ENCODE measurements around the gene SLC39A7. TPM values are rescaled to one million over a fixed set of nuclear protein-coding genes. Genes with fewer than 3 reads are reported as not detected.

Gene SLC39A7
- total RNA-seq, 1 experiment from 2014 or later, result 128 TPM

DNA sequence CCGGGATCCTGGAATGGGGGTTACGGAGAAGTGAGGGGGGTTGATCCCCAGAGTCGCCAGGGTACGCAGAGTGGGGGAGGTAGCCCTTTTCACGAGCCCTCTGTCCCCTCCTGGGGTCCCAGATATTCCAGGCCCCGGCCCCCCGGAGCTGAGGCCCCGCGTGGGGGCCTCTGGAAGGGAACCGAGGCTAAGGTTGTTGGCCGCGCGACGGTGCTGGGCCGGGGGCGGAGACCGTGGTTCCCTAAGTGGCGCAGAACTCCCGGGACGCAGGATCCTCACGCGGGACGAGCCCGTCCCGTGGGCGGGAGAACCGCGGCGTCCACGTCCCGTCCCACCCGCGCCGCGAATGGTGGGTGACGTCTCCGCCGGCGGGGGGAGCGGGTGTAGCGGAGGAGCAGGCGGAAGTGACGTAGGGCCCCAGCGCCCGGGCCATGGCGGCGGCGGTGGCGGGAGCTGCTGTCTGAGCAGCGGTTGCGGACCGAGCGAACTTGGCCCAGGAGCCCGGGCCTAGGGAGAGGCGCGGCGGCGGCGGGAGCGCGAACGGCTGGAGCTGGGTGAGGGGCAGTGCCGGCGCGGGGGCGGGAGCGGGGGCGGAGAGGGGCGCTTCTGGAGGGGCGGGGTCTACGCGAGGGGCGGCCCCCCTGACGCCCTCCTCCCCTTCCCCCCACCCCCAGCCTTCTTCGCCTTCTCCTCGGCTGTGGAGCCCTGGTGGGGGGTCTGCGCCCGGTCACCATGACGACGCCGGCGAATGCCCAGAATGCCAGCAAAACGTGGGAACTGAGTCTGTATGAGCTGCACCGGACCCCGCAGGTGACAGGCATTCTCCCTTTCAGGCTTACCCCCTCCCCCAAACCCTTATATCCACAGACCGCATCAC lies 7.7 kb downstream of the SLC39A7 start, which contains the start of gene RING1:
TSS of gene RING1 (plus strand) at position 410 of the 877 bp plus-strand sequence. CDS start at position 733, 323 bp downstream.
- H3K36me3 ChIP-seq (ENCODE audit: low read depth, low read length), result peaks cover 6% of the 10 kb centered on the region
- intact Hi-C loops (cut with micrococcal nuclease), result loop anchor here (10.0 kb wide), 2 partner anchors 66 to 206 kb away; partner anchors contain the start of genes B3GALT4, CUTA, PHF1 and RPS18
- peaks cover 40% of the 10 kb centered on the region for H3K4me1 ChIP-seq (ENCODE audit: insufficient read depth, low read length)
- TF ChIP-seq EZH2 (IDR thresholded peaks at IDR 0.05; ENCODE audit: low read length, unreplicated experiment) (no peak), EZH2phosphoT487 (IDR thresholded peaks at IDR 0.05; ENCODE audit: borderline replicate concordance, low read length) (no peak)
- TF ChIP-seq, protein P1, sequence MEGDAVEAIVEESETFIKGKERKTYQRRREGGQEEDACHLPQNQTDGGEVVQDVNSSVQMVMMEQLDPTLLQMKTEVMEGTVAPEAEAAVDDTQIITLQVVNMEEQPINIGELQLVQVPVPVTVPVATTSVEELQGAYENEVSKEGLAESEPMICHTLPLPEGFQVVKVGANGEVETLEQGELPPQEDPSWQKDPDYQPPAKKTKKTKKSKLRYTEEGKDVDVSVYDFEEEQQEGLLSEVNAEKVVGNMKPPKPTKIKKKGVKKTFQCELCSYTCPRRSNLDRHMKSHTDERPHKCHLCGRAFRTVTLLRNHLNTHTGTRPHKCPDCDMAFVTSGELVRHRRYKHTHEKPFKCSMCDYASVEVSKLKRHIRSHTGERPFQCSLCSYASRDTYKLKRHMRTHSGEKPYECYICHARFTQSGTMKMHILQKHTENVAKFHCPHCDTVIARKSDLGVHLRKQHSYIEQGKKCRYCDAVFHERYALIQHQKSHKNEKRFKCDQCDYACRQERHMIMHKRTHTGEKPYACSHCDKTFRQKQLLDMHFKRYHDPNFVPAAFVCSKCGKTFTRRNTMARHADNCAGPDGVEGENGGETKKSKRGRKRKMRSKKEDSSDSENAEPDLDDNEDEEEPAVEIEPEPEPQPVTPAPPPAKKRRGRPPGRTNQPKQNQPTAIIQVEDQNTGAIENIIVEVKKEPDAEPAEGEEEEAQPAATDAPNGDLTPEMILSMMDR (conservative IDR thresholded peaks at IDR 0.05; ENCODE audit: low read depth, low read length), result no peak
- peak; percentile 32 for ATAC-seq
- POLR2A ChIA-PET (ENCODE audit: unreplicated experiment), result interaction anchor here (0.6 to 0.9 kb wide), 2 partner anchors 187 to 237 kb away, joined by 3 to 5 read pairs; no protein-coding TSS in a partner anchor
- no peaks in the 10 kb centered on the region for H3F3A ChIP-seq (ENCODE audit: low read length, unreplicated experiment)
- H3K27ac ChIP-seq (ENCODE audit: low read length), result peak within 1 kb of the TSS; percentile 84
- no peaks in the 10 kb centered on the region for H4K20me1 ChIP-seq (ENCODE audit: low read length)
- H3K79me2 ChIP-seq (ENCODE audit: low read length), result peaks cover 12% of the 10 kb centered on the region
- H3K4me3 ChIP-seq (ENCODE audit: low read length), result peak within 1 kb of the TSS; percentile 84
- H3K9ac ChIP-seq (ENCODE audit: low read length), result peak within 1 kb of the TSS; percentile 98
- H3K4me2 ChIP-seq (ENCODE audit: low read length), result peak within 1 kb of the TSS; percentile 100
- no peaks in the 10 kb centered on the region for H3K27me3 ChIP-seq (ENCODE audit: low read length)
- H3K9me3 ChIP-seq (ENCODE audit: low read length), result no peaks in the 10 kb centered on the region
- DNase-seq, result peak; percentile 62
- H2AFZ ChIP-seq (ENCODE audit: low read length), result peak within 1 kb of the TSS; percentile 84
- CTCF ChIA-PET, result interaction anchor here (0.6 kb wide), 1 partner anchor 47 kb away, joined by 3 read pairs; no protein-coding TSS in a partner anchor
- no TSS peak for BruUV-seq (replicated peaks)
- no peaks in the 10 kb centered on the region for H3K9me2 ChIP-seq (replicated peaks; ENCODE audit: low read length)

DNA sequence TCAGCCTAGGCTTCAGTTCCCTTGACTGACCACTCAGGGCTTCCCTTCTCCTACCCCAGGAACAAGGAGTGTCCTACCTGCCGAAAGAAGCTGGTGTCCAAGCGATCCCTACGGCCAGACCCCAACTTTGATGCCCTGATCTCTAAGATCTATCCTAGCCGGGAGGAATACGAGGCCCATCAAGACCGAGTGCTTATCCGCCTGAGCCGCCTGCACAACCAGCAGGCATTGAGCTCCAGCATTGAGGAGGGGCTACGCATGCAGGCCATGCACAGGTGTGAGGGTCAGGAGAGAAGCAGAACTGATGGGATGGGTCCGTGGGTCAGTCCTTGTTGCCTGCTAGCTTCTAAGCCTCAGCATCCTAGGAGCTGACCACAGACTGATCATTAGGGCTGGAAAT lies 9.2 kb downstream of the SLC39A7 start:
- Histone ChIP-seq H3K79me2 (ENCODE audit: low read length) (0 out of 2 replicates have a peak, but pooled peaks cover 5% of the 10 kb centered on the region), H3K27ac (ENCODE audit: low read length) (no peak overlapping the region), H3K9me3 (ENCODE audit: low read length) (no peaks in the 10 kb centered on the region), H2AFZ (ENCODE audit: low read length) (no peak overlapping the region), H3K27me3 (ENCODE audit: low read length) (no peaks in the 10 kb centered on the region), H3K4me1 (ENCODE audit: insufficient read depth, low read length) (peaks cover 33% of the 10 kb centered on the region), H3F3A (ENCODE audit: low read length, unreplicated experiment) (no peaks in the 10 kb centered on the region), H3K9ac (ENCODE audit: low read length) (no peak overlapping the region), H3K4me2 (ENCODE audit: low read length) (no peak overlapping the region), H4K20me1 (ENCODE audit: low read length) (no peaks in the 10 kb centered on the region), H3K36me3 (ENCODE audit: low read depth, low read length) (no peaks in the 10 kb centered on the region; the same call in 1 of the 2 replicates), H3K9me2 (replicated peaks; ENCODE audit: low read length) (no peaks in the 10 kb centered on the region), H3K4me3 (ENCODE audit: low read length) (no peak overlapping the region)
- BruUV-seq (replicated peaks), result no TSS peak
- ATAC-seq (no peak), DNase-seq (no peak)
- ChIA-PET POLR2A (ENCODE audit: unreplicated experiment) (no interaction called here), CTCF (no interaction called here)
- TF ChIP-seq EZH2 (IDR thresholded peaks at IDR 0.05; ENCODE audit: low read length, unreplicated experiment) (no peak), EZH2phosphoT487 (IDR thresholded peaks at IDR 0.05; ENCODE audit: borderline replicate concordance, low read length) (no peak)
- TF ChIP-seq, protein P1 (conservative IDR thresholded peaks at IDR 0.05; ENCODE audit: low read depth, low read length), result no peak
- intact Hi-C loops (cut with micrococcal nuclease), result loop anchor here (10.0 kb wide), 2 partner anchors 65 to 205 kb away; partner anchors contain the start of genes B3GALT4, CUTA, PHF1 and RPS18
